NCI-H748 treated with DMSO at 0.1 percent for 48 hours (cell line): ENCODE data around the gene ILDR1.

Source experiments
- DNase-seq: peaks from one replicate; lab custom pipeline; 2025; lab: John Stamatoyannopoulos, UW

ILDR1 gene

GRCh38 chr3:122014741-122015140 lies 7.3 kb downstream of the ILDR1 start:
- no peak for DNase-seq

- DNase-seq, result no peak
Observed at GRCh38 chr3:122013448-122013925, 8.6 kb downstream of the ILDR1 start.

- no peak for DNase-seq
Observed at GRCh38 chr3:122012821-122013220, 9.2 kb downstream of the ILDR1 start.

- DNase-seq, result no peak
Observed at GRCh38 chr3:122011396-122011795, 10.7 kb downstream of the ILDR1 start.

- no peak for DNase-seq
Observed at GRCh38 chr3:122010506-122010905, 11.5 kb downstream of the ILDR1 start.

- no peak for DNase-seq
Observed at GRCh38 chr3:122008166-122008565, 13.9 kb downstream of the ILDR1 start.

GRCh38 chr3:122006267-122006666 lies 15.8 kb downstream of the ILDR1 start:
- DNase-seq, result no peak

- DNase-seq, result no peak
Observed at GRCh38 chr3:122004991-122005565, 17.0 kb downstream of the ILDR1 start.

GRCh38 chr3:122004107-122004506 lies 17.9 kb downstream of the ILDR1 start:
- peak; percentile 80 for DNase-seq

- no peak for DNase-seq
Observed at GRCh38 chr3:122003606-122004005, 18.4 kb downstream of the ILDR1 start.

GRCh38 chr3:122003112-122003511 lies 18.9 kb downstream of the ILDR1 start:
- no peak for DNase-seq

- no peak for DNase-seq
Observed at GRCh38 chr3:122002611-122003010, 19.4 kb downstream of the ILDR1 start.

GRCh38 chr3:122001892-122002291 lies 20.2 kb downstream of the ILDR1 start:
- DNase-seq, result no peak

GRCh38 chr3:122000936-122001605 lies 21.0 kb downstream of the ILDR1 start:
- DNase-seq, result no peak

GRCh38 chr3:121999931-122000330 lies 22.1 kb downstream of the ILDR1 start:
- no peak for DNase-seq

- DNase-seq, result no peak
Observed at GRCh38 chr3:121998611-121999473, 23.2 kb downstream of the ILDR1 start.

- DNase-seq, result no peak
Observed at GRCh38 chr3:121998030-121998580, 23.9 kb downstream of the ILDR1 start.

GRCh38 chr3:121997372-121997771 lies 24.7 kb downstream of the ILDR1 start:
- DNase-seq, result no peak

- DNase-seq, result no peak
Observed at GRCh38 chr3:121996441-121996840, 25.6 kb downstream of the ILDR1 start.

GRCh38 chr3:121995161-121996137 lies 26.6 kb downstream of the ILDR1 start:
- no peak for DNase-seq

GRCh38 chr3:121994551-121994950 lies 27.5 kb downstream of the ILDR1 start:
- DNase-seq, result no peak
